AG20443 (cell line): ENCODE results near the gene CDX2.
A peak's percentile ranks its signal among the peaks of the same experiment; 100 is the strongest.
"Not testable (repeated sequence)": the region's sequence is repeated elsewhere in the genome, so short reads cannot be mapped to it uniquely, and the experiment has no call there.

Experiments used
- DNase-seq: peaks from one replicate; pipeline ENCODE4 v3.0.0; 2012; ENCODE audit warnings: low spot score, mixed read lengths

Gene CDX2

DNA sequence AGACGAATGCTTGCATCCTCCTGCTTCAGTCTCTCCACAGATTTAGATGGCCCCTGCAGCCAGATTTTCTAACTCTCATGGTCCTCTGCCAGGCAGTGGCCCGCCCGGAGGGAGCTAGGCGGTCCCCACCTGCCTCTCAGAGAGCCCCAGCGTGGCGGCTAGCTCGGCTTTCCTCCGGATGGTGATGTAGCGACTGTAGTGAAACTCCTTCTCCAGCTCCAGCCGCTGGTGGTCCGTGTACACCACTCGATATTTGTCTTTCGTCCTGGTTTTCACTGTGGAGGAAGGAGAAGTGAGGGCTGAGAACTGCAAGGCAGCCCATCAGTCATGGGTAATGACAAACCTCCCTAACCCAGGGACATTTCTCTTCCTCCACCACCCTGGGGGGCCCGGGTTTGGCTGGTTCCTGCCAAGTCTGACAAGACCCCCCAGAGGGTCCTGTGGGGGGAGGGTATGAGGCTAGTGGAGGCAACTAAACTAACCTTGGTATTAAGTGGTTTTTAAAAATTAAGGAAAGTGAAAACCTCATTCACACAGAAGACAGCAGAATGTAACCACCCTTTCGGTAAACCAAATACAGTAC, 4.3 kb downstream of the CDX2 start:
- no peak for DNase-seq

DNA sequence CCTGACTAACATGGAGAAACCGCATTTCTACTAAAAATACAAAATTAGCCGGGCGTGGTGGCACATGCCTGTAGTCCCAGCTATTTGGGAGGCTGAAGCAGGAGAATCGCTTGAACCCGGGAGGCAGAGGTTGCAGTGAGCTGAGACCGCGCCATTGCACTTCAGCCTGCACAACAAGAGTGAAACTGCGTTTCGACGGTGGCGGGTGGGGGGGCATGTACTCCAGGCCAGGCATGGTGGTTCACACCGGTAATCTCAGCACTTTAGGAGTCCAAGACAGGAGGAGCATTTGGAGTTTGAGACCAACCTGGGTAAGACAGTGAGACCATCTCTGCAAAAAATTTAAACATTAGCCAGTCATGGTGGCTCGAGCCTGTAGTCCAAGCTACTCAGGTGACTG, 4.9 kb downstream of the CDX2 start:
- not testable (repeated sequence) for DNase-seq

DNA sequence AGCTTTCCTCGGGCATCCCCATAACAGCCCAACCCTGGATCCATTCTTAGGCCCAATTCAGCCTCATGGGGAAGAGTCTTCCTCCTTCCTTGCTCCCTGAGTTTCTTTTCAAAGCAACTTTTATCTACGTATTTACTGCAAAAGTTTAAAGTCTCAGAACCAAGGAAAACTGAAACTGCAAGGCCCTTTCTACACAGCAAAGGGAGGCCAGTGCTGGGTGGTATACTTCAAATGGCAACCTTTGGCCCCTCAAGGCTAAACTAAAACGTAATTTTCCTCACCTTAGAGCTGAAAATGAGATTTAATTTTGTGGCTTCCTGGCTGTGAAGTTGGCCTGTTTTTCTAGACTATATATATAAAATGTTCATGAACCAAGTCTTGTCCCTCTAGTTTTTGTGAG, 5.6 kb downstream of the CDX2 start:
- DNase-seq, result no peak

DNA sequence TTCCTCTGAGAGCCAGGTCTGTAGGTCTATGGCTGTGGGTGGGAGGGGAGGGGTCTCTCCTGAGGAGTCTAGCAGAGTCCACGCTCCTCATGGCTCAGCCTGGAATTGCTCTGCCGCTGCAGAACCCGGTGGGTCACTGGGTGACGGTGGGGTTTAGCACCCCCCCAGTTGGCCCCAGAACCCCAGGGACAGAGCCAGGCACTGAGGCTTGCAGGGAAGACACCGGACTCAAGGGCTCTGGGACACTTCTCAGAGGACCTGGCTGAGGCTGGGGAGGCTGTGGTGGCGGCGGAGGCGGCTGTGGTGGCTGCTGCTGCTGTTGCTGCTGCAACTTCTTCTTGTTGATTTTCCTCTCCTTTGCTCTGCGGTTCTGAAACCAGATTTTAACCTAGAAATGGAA, 6.1 kb downstream of the CDX2 start:
- DNase-seq, result no peak

DNA sequence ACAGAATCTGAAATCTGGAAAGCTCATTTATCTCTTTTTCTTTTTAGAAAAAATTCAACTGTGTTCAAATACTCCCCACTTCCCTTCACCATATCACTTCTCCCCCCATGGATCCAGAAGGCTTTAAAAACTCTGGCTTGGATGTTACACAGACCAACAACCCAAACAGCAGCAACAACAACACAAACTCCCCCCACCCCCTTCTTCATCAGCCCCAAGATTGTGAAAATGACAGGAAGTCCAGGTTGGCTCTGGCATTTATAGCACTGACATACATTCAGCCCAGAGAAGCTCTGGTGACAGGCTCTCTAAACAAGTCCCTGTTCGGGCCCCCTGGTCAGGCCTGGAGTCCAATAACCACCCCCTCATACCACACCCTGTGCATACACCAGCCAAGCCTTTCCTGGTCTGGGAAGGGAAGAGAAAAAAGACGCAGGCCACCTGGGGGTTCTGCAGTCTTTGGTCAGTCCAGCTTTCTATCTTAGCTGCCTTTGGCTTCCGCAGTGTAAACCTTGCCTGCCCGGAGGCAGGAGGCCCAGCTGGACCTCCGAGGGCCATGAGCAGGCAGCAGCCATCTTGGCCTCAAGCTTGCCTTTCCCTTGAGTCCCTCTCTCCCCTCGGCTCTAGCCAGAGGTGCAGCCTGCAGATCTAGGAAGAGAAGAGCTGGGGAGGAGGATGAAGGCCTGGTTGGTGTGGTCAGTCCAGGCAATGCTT, 6.8 kb downstream of the CDX2 start:
- DNase-seq, result no peak

DNA sequence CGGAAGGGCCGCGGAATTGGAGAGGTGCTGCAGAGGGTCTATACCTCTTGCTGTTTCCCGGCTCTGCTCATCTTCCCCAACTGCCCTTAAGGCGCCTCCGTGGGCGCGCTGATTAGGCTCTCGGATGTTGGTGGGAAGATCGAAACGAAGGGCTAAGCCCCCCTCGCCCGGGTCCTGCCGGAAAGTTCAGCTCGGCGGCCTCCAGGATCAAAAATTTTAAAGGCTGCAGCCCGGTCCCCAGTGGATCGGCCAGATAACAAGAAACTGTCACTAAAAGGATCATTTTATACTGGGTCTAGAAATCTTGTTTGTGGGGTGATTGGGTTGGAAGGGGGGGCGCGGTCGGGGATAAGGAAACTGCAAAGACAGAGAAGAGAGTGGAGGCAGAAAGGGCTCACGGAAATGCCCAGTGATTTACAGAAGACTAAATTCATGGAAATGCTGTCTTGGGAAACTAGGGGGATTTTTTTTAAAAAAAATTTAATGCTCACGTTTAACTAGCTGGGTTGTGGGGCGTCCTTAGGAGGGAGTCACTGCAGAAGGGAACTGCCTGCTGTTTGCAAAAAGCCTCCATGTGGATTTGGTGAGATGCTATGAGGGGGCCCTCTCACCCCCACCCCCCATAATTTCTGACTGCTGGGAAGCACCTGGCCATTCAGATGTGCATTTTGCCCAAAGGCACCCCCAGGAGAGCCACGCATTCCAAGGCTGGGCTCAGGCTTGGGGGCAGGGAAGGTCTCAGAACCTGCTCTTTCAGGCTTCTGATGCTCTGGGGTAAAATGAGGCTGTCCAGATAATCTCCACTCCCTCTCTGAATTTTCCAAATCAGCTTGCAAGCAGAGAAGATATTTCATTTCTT, 7.7 kb downstream of the CDX2 start:
- DNase-seq, result no peak

DNA sequence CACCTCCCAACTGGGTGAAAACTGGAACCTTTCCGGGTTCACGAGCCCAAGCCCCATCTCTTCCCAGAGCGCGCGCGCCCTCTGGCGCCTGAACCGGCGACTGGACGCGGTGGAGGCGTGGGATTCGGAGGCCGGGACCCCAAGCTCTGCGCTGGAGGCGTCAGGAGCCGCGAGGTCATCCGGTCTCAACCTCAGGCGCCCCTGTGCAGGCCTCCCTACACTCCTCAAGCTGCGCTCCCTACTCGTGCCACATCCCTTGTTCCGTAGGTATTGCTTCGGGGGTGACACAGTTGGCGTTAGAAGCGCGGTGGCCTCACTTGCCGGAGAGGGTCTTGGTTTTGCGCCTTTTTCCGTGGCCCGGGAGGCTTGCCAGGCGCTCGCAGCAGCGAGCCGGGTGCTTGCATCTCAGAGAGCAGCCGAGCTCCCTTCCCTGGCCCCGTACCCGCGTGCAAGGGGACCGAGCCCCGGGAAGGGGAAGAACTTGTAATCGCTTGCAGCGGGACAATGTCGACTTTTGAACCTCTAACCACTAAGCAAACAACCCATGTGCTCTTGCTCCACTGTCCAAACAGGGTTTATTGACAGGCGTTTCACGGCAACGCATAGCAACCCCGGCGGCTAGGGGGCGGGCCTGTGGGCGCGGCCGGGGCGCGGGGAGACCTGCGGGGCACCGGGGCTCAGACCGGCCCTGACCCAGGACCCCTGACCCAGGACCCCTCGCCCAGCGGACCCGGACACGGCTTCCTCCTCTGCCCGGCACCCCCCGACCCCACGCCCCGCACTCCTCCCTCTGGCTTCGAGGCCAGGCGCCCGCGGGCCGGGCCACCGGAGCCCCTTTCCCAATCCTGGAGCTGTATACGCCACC, 8.5 kb downstream of the CDX2 start:
- DNase-seq, result no peak

DNA sequence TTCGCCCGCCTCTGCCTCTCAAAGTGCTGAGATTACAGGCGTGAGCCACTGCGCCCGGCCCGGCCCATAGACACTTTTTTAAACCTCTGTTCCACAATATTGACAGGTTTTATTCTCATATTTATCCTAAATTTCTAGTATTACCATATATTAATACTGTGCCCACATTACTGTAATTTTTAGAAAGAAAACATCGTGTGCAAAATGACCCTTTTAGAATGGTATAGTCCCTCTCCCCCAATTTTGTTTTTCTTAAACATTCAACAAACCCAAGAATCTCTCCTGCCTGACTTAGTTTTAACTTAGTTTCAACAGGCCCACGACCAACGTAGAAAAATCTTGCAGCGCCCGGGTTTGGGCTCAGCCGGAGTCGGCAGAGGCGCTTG, 9.1 kb downstream of the CDX2 start:
- no peak for DNase-seq

DNA sequence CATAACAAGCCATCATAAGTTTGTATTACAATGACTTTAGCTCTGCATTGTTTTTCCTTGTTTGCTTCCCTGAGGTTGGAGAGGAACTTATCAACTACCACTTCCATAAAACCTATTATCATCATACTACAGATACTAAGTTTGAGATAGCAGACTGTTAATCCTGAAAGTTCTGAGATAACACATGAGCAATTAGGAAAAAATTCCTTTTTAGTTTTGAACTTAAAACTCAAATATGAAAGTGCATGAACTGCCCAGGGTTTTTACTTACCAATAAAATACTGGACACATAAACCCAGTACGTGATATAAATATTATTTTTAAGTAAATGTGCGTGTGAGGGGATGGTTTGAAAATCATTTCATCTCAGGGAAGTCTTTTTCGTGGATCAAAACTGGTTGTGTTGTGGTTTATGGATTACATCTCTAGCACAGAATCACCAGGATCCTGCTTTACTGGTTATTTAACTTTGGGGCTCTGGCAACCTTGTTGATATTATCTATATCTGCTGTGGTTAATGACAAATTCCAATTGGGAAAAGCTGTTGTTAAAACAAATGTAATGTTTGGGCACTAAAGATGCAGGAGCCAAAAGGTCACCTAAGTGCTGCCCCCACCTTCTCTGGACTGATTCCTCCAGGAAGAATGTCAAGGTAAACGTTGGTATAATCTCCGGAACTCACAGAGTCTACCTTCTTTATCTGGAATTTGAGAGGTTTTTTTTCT, 12.4 kb downstream of the CDX2 start:
- DNase-seq, result no peak

DNA sequence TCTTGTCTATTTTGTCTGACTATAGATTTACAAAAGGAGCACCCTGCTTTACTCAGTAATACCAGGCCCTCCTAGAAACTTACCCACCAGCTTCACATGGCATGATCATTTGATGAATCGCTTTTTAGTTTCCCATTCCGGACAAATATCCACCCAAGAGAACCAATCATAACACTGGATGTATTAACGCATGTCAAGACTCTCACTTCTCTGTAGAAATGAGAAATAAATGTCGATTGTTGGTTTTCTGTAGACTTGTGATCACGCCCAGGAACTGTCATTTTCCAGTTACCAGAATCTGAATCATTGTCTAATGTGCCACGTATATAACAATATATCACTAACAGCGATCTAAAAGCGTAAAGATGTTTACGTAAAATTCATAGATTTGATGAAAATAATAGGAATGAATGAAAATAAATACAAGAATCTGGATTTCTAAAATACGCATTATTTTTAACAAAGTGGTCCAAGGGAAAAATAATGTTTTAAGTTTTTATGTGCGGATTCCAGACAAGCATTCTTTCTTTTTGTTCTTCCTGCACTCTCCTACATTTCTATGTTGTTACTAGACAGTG, 14.0 kb downstream of the CDX2 start:
- no peak for DNase-seq

DNA sequence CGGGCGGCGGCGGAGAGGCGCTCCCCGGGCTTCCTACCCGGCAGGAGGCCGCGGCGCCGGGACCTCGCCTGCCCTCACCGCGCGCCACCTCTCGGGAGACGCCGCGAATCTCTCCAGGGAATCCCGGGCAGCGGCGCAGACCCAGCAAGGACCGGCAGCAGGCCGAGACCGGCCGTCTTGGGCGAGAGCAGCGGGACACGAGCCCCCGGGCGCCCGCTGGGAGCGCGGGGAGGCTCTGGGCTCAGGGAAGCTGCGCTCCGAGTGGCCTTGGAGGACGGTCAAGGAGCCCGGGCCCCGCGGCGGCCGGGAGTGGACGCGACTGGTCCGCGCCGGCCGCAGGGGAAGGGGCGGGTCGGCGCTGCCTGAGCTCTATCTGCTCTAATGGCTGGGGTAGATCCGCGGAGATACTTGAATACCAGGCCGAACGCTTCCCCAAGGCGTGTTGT, 14.7 kb downstream of the CDX2 start:
- no peak for DNase-seq

DNA sequence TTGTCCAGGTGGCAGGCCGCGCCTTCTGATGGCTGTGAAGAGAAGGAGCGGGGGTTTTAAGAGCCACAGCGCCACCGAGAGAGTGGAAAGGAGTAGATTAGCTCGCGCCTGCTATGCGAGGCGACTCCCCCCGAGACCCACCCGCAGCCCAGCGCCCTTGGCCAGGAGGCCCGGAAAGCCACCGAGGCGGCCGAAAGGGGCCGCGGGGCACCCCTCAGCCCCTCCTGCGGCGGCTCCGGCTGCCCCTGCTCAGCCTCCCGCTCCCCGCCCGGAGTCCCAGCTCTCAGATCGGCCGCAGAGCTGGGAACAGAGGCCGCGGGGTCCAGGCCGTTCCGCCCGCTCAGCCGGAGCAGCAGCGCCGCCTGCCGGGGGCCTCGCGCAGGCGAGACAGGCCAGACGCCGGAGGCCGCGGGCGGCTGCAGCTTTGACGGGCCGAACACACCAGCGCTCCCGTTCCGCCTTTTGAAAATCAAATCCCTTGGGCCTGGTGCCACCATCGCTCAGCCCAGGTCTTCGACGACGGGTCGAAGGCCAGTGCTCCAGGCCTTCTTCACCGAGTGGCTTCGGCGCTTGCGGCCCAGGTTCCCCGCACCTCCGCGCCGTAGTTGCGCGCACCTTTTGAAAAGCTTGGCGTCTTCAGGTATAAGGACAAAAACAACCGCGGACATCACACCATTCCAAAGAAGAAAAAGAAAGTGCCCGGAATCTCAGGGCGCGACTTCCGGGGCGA, 15.3 kb downstream of the CDX2 start:
- peak; percentile 95 for DNase-seq

DNA sequence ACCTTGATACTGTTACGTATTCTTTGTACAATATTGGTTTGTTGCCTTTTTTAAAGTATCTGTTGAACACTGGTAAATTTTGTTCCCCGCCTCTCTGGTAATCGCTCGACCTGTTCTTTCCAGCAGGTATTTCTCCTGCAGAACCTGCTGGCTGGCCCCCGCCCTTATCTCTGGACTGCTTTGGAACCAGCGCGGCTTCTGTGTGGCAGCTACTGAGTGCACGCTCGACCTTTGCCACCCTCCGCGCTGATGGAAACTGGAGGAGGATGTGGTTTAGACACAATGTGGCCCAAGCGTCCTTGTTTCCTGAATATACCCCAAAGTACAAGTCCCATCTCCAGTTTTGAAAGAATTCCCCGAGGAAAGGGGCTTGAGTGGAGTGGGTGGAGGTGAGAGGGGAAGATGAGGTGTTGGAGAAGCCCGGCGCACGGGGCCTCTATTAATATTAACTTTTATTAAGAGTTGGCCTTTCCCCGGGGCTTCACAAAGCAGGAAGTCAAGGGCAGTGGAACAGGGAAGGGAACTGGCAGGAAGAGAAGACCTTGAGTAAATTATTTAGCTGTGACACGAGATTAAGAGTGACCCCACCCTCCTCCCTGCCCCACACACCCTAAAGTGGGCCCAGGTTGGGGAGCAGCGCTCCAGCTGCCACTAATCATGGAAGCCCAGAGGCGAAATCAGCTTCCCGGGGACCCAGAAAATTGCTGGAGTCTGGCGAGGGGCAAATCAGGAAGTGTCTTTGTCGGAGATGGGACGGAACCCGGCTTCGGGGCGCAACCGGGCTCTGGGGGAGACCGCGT, 16.0 kb downstream of the CDX2 start:
- no peak for DNase-seq

DNA sequence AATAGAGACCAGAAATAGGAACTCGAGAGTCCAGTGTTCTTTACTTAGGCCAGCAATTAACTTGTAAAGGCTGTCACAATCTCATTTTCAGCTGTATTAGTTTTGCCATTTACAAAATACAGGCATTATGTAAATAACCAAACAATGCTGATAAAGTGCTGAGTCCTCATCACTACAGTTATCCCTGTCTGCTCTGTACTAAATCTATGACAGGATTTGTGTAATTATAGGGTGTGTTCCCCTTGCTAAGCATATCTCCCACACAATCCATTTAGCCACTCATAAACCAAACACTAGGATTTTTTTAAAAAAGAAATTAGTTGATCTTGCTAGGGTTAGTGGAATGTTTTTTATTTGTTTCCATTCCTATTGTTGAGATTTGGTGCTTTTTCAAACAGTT, 26.1 kb downstream of the CDX2 start:
- DNase-seq, result no peak

DNA sequence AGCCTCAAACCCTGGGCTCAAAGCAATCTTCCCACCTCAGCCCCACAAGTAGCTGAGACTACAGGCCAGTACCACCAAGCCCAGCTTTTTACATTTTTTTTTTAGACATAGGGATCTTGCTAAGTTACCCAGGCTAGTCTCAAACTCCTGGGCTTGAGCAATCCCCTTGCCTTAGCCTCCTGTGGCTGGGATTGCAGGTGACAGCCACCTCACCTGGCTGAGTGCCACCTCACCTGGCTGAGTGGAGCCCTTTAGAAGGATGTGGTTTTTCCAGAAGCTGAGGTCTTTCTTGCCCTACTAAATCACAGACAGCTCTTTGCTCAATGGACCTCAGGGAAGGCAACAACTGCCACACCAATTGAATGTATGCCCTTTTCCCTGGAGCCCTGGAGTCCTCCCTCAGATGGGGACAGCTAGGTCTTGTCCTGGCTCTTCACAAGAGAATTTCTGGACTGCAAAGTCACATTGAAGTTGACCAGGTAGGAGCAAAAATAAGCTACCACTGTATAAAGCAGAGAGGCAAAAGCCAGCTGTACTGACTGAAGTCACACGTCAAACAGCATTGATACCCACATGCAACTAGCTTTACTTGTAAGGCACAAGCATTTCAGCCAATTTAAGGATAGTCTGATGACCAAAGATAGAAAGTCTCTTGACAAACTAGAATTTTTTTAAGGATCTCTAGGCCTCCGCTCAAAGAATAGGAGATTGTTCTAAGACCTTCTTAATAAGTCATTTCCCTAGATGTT, 35.4 kb downstream of the CDX2 start:
- DNase-seq, result no peak

DNA sequence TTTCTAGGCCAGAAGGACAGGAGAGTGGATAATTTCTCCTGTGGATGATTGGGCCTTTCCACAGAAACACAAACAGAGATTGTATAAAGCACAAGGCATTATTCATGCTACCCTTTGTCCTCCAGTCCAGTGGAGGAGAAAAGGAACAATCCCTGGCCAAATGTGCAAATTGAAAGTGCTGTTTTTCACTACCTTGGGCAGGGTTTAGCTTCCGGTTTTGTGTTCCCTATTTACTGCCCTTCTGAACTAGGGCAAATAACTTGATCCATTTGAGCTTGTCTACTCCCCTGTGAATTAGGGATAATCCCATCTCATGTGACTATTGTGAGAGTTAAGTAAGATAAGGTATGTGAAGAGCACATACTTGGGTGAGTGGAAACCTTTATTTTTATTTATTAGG, 36.0 kb downstream of the CDX2 start:
- no peak for DNase-seq

DNA sequence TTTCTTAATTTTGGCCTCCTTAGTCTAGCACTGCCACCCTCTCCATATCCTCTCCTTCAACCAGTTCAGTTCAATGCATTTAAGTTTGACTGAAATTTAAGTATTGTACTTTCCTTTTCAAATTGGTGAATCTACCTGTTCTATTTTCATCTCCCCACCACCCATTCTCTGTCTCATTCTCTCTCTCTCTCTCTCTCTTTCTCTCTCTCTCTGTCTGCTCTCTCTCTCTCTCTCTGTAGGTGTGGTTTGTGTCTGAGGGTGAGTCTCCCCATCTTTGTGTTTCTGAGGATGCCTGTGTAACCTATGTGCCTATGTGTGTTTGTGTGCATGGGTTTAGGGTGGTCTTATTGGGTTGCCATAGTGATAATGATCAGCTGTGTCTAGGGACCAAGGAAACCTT, 39.2 kb downstream of the CDX2 start:
- DNase-seq, result no peak

DNA sequence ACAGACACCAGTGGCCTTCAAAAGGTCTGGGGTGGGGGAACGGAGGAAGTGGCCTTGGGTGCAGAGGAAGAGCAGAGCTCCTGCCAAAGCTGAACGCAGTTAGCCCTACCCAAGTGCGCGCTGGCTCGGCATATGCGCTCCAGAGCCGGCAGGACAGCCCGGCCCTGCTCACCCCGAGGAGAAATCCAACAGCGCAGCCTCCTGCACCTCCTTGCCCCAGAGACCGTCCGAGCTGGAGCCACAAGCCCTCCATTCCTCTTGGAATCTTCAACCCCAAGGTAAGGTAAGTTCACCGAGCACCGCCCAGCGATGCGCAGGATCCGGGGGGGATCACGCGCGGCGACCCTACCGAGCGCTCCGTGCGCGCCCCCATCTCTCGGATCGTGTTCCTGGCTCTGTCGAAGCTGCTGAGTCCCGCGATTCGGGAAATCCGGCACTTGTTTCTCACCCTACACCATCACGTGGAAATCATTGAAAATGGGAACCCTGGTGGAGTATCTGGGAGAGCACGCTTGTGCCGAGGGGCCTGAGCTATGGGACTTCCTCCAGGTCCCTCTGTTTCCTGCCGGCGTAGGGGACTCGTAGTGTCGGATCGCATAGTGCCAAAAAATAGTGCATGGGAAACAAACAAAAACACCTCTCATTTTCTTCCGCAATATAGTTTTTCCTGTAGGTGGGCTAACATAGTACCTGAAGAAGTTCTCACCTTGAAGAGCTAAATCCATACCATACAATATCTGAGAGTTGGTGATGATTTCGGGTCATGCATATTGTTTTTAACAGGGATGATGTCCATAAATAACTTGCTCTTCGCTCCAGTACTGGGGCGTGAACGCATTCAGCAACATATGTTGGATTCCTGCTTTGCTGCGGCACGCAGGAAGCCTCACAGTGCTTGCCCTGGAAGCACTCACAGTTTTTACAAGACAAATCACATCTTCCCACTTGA, 40.0 kb downstream of the CDX2 start:
- no peak for DNase-seq
